GM10847 (cell line): ENCODE results near the gene RBM47.

Experiments used
- POLR2A ChIP-seq: IDR thresholded peaks from 2 replicates; pipeline ENCODE4 v1.6.1; 2011; ENCODE audit not compliant: insufficient read length; ENCODE audit errors: extremely low read depth

RBM47 gene

DNA sequence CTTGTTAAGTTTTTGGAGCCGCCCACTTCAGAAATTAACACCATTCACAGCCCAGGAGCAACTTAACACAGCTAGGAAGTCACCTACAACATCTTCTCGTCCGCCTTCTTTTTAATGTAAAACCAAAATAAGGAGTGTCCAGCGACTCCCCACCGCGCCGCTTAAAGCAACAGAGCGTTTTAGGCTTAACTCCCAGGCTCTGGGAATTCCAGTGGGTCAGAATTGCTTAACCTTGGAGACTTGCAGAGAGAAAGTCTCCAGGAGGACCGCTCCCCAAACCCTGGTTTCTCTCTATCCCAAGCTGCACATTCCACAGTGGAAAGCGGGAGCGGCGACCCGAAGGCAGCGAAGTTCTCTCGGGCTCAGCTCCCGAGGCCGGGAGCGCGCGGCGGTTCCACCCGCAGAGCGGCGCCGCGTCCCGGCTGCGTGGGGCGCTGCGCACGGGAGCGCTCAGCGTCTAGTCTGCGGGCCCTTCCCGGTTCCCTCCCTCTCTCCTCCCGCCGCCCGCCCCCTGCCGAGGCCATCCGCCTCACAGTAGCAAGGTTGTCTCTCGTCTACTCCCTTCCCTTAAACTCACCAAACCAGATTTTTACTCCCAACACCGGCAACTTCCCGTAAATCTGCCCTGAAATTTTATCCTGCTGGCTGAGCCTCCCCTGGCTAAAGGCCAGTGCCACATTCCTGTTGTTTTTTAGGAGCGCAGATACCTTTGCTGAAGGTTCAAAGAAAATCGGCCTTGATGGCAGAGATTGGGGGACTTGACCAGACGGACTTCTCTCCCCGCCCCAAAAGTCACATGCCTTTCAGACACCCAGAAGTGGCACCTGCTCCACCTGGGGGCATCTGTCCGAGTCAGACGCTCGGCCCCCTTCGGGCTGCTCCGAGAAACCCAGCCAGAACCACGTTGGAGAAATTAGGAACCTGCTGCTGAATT lies at the start of gene RBM47:
Gene RBM47, minus strand, starts transcription at position 464 of the 934 bp plus-strand sequence. CDS start 190,971 bp downstream, outside the sequence.
- TF ChIP-seq POLR2A: peak; percentile 42

DNA sequence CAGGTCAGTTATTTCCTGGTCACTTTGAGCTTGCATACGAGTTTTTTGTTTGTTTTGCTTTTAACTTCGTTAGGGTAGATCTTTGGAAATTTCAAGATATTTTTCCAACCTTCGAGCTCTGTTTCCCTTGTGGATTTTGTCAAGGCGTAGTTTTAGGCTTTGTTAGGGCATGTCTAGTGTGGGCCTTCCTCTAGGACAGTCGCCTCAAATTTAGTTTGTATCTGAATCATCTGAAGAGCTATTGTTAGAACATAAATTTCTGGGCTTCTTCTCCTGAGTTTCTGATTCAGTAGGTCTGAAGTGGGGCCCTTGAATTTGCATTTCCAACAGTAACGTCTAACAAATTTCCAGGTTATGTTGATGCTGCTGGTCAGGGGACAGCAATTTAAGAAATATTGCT lies 48.8 kb upstream of the RBM47 start:
- TF ChIP-seq POLR2A: no peak

DNA sequence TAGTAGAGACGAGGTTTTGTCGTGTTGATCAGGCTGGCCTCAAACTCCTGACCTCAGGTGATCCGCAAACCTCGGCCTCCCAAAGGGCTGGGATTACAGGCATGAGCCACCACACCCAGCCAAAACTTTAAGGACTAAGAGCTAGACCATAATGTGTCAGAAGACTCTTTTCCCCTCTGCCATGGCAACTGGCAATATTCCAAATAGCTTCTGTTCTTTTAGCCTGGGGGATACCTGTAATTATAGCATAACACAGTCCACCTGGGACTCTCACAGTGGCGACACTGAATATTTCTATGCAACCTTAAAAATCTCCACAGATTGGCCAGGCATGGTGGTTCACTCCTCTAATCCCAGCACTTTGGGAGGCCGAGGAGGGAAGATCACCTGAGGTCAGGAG lies 45.5 kb upstream of the RBM47 start:
- TF ChIP-seq POLR2A: no peak

DNA sequence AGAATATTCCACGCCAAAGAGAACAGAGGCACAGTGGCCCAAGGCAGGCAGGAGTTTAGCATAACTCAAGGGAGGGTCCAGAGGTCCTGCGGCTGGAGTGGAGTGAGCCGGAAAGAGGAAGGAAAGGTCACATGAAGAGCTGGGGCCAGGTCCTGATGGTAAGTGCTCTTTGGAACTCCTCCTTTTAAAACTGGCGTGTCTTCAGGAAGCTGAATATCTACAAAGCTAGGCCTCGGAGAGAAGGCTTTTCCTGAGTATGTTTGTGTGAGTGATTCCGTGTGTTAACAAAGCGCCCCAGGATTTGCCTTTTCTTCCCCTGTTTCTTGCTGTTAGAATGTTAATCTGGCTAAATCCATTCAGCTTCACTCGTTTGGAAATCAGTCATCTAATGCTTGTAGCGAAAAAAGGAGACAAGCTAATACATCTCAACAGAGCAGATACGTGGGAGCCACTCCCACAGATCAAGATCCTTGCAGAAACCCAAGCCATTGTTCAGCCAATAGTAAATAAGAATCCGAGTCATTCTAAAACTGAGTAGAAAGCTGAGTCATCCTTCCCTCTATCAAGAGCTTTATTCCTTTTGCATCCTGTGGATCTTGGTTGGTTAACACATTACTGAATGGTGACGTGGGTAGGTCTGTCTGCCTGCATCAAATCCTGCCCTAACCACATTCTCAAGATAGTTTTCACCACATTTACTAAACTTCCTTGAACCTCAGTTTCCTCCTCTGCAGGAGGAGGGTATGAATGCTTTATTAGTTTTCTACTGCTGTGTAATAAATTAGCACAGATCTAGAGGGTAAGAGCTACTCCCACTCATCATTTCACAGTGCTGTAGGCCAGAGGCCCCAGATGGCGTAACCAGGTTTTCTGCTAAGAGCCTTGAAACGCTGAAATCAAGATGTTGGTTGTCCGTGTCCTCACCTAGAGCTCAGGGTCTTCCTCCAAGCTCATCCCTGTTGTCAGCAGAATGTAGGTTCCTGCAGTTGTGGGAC lies 43.2 kb upstream of the RBM47 start:
- TF ChIP-seq POLR2A: no peak

DNA sequence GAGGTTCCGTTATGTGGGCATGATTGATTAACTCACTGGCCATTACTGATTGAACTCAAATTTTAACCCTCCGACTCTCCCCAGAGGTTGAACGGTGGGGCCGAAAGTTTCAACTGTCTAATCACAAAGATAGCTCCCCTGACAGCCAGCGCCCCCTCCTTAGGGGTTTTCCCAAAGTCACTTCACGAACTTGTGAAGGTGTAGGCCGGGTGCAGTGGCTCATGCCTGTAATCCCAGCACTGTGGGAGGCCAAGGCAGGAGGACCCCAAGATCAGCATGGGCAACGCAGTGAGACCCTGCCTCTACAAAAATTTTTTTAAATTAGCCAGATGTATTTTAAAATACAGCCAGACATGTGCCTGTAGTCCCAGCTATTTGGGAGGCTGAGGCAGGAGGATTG lies 39.8 kb upstream of the RBM47 start:
- no peak for TF ChIP-seq POLR2A

DNA sequence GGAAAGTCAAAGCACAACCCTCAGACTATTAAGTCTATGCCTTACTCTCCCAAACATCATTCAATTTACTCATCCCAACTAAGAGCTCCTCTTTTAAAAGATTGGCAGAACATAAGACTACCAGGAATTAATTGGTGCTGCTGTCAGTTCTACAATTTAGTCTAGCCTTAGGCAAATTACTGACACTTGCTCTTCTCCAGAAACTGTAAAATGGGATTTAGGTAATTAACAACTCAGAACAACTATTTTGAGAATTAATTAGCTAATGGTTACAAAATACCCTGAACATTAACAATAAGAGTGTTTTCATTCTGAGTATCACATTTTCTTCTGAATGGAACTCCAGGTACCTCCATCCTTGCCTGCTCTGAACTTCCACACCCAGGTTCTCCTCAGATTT lies 36.2 kb upstream of the RBM47 start:
- no peak for TF ChIP-seq POLR2A

DNA sequence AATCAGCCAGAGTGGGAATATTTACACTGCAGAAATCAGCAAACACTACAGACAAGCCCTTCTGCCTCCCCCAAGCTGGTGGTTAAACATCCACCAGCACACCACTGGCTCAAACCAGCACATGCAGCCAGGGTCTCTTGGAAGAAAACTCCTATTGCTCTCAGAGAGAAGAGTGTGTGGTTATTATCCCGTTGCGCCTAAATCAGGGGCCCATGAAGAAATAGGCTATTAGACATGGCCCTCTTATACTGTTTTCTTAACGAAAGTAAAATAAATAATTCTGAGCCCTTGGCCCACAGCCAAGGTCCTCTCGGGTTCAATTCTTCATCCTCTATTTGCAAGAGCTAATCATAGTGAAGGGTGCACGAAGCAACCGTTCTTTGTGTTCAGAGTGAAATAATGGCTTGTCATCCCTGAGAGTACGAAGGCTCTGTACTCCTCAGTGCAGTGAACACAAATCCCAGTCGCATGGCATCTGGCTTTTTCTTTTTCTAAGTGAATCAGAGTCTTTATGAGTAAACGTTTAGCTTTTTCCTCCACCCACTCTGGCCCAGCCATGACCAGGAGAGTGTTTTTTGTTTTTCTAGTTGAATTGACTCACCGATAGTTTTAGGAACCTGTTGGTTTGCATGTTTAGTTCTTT lies 33.4 kb upstream of the RBM47 start:
- no peak for TF ChIP-seq POLR2A

DNA sequence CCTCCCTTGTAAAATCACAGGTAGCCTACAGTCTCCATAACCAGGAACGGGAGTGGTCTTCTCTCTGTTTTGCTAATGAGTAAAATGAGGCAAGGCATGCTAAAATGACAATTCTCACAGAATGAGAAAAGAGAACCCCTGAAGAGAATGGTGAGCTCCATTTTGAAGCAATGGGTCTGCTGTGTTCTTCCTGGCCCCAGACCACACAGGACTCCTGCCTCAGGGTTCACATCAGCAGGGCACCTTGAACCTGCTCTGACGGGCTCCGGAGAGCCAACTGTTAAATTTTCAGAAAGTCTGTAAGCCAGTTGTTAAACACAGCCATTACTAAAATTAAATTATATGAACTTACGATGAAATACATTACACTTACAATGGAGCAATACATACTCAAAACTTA lies 32.1 kb upstream of the RBM47 start:
- no peak for TF ChIP-seq POLR2A

DNA sequence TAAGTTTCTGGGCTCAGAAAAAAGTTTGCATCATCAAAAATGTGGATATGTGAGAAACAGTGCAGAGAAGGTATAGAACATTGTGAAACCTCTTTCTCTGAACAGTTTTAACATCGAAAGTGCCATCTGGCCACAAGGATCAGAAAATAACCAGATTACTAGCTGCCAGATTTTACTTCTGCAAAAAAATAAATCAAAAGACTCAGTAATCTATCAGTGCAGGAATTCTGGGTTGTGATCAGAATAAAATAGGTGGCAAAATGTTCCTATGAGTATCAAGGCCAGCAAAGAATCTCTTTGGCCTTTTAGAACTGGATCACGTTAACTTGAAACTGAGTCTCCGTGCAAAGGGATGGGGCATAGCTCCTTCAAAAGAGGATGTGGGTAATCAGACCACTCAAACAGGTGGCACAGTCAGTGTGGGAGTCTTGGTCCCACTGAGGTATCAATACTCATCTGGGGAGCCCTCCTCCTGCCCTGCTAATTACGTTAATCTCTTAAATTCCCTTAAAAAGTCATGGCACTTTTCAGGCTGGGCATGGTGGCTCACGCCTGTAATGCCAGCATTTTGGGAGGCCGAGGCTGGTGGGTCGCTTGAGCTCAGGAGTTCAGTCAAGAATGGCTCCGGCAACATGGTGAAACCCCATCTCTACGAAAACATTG lies 26.7 kb upstream of the RBM47 start:
- no peak for TF ChIP-seq POLR2A

DNA sequence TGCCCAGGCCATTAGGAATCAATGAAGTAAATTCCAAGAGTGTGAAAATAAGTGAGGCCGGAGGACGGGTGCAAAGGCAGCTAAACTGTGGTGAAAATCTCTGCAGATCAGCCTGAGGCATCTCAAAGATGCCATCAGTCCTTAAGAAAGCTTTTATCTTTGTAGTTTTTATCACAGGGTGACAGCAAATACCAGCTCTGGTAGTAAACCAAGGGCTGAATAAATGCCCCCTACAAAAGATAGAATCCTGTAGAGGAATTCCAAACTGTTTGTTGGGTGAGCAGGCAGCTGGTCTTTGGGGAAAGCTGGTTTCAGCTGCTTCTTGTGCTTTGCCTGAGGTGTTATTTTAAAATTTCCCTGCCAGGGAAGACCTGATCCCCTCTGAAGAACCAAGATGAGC lies 21.6 kb upstream of the RBM47 start:
- TF ChIP-seq POLR2A: no peak

DNA sequence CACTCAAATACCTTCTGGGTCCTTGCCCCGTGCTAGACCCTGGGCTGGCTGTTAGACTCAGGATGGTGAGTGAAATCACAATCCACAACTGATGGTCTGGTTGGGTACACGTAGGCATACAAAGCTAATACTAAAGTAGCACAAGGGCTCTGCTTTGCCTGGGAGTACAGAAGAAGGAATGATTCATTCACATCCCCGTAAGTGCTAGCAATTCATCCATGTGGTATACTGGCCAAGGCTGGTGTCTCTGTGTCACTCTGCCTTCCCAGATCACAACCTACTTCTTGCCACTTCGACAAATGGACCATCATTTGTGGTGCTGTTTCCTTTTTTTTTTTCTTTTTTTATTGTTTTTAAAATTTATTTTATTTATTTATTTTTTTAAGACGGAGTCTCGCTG lies 19.7 kb upstream of the RBM47 start:
- TF ChIP-seq POLR2A: no peak

DNA sequence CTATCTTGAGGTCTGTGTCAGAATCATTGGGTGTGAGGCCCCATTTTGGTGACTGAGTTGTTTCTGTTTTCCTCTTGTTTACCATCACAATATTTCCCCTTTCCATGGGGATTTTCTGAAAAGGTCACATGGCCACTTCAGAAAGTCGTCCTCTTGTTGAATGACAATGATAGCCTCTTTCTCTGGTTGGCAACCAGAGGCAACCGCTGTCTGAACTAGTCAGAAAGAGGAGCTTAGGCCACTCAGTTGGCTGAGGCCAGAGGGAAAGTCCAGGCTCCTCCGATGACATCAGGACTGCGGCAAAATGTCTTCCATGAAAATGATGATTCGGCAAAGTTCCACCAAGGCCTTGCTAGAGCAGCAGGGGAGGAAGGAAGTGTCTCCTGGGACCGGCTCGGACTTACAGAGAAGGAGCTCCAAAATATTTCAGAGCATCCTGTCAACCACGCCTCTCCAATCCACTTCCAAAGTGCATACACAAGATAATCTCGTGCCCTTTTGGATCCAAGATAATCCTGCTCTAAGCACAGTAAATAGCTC lies 19.1 kb upstream of the RBM47 start:
- no peak for TF ChIP-seq POLR2A

DNA sequence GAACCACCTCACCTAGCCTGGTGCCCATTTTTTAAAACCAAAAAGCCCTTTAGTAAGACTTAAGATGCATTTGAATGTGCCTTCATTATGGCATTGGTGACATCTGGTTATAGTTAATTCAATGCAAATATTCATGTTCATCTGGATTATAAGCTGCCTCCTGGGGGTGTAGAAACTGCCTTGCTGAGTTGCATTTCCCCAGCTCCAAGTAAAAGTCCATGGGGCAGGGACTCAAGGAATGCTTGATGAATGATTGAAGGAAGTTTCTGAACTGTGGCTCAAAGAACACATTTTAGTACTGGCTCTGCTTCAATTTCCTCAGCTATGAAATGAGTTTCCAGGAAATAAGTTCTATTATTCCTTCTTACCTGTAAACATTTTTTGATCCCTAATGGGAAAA lies 18.5 kb upstream of the RBM47 start:
- no peak for TF ChIP-seq POLR2A

DNA sequence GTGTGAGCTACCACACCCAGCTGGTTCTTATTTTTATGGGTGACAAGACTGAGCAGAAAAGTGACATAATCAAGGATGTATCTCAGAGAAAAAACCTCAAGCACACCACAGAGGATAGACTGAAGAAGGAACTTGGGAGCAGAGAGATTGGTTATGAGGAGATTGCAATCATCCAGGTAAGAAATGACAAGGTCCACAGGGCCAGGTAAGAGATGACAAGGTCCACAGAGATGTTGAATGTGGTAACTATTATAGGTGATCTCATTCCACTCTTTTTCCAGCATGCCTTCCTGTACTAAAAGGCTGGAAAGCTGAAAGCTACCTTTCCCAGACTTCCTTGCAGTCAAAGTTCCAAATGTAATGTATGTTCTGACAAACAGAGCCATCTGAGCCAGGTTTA lies 15.9 kb upstream of the RBM47 start:
- no peak for TF ChIP-seq POLR2A
